GM12878 (cell line): ENCODE measurements around the gene TMEM79. TPM values are rescaled to one million over a fixed set of nuclear protein-coding genes. Genes with fewer than 3 reads are reported as not detected.

ENCODE experiments used
- ATAC-seq: fragments of 200-7000 bp; cut with Tn5 transposase; 3 replicates; pipeline ENCODE4 v1.9.1; 2020; ENCODE audit warnings: mild to moderate bottlenecking, moderate library complexity
- BruUV-seq: library from RNA; stranded (reverse); fragments of 400-500 nt; replicated peaks from 2 replicates; lab custom pipeline; 2021; lab: Mats Ljungman, UMichigan
- CTCF ChIA-PET: fragments of 300-600 bp; sonication (Branson Sonifier 250); formaldehyde crosslinking; extraction: SDS; loops from one replicate; lab custom pipeline; 2021; ENCODE audit warnings: inconsistent platforms; lab: Yijun Ruan, JAX
- POLR2A ChIA-PET: fragments of 350-600 bp; formaldehyde crosslinking; extraction: SDS; loops from one replicate; lab custom pipeline; 2021; ENCODE audit warnings: inconsistent platforms; lab: Charles Lee
- RAD21 ChIA-PET: fragments of 300-600 bp; sonication (Branson Sonifier 250); formaldehyde crosslinking; loops from one replicate; lab custom pipeline; 2023; ENCODE audit warnings: antibody characterized with exemption; ENCODE audit not compliant: unreplicated experiment; lab: Charles Lee
- SMC1A ChIA-PET: fragments of 300-600 bp; sonication (Branson Sonifier 250); formaldehyde crosslinking; loops from one replicate; lab custom pipeline; 2023; ENCODE audit not compliant: unreplicated experiment, uncharacterized antibody; lab: Charles Lee
- DNase-seq: peaks from one replicate; pipeline ENCODE4 v3.0.0-alpha.2; 2011; ENCODE audit warnings: low read depth, low spot score
- FAIRE-seq: peaks from 3 replicates; lab custom pipeline; 2011; peaks lifted over from hg19 to GRCh38; lab: Jason Lieb, UNC
- H2AFZ ChIP-seq: 2 replicates; pipeline ENCODE4 v1.6.0; 2011; ENCODE audit warnings: low read depth, low read length, control low read depth; ENCODE audit not compliant: control insufficient read depth
- H3K27ac ChIP-seq: 2 replicates; pipeline ENCODE4 v1.5.1; 2011; ENCODE audit warnings: control low read depth; ENCODE audit not compliant: control insufficient read depth, insufficient read depth
- H3K27me3 ChIP-seq, 2 experiments: replicated peaks in 1 of 2; 2 replicates each; pipeline versions ENCODE4 v1.6.0 to v1.6.1; 2011; ENCODE audit warnings: low read length in 1 of 2; ENCODE audit not compliant: control insufficient read depth in 2 of 2, insufficient read depth in 2 of 2
- H3K36me3 ChIP-seq, 2 experiments: 2 replicates each; pipeline ENCODE4 v1.5.1; 2011; ENCODE audit warnings: low read length in 1 of 2; ENCODE audit not compliant: control insufficient read depth in 2 of 2, insufficient read depth in 2 of 2
- H3K4me1 ChIP-seq: 2 replicates; pipeline ENCODE4 v1.6.1; 2011; ENCODE audit warnings: mild to moderate bottlenecking, low read length, moderate library complexity, mixed read lengths; ENCODE audit not compliant: control insufficient read depth, insufficient read depth
- H3K4me2 ChIP-seq: 2 replicates; pipeline ENCODE4 v1.6.0; 2011; ENCODE audit warnings: control low read depth; ENCODE audit not compliant: control insufficient read depth, insufficient read depth
- H3K4me3 ChIP-seq: fragments of 200-600 bp; sonication (generic); 2 replicates; pipeline ENCODE4 v1.5.1; 2016
- H3K79me2 ChIP-seq: 2 replicates; pipeline ENCODE4 v1.6.0; 2011; ENCODE audit warnings: low read length; ENCODE audit not compliant: control insufficient read depth, insufficient read depth
- H3K9ac ChIP-seq: 2 replicates; pipeline ENCODE4 v1.8.0; 2011; ENCODE audit warnings: low read length, control low read depth, mixed read lengths; ENCODE audit not compliant: control insufficient read depth, insufficient read depth
- H3K9me3 ChIP-seq: replicated peaks from 3 replicates; pipeline ENCODE4 v1.5.1; 2011; ENCODE audit warnings: mild to moderate bottlenecking, low read length; ENCODE audit not compliant: control insufficient read depth, insufficient read depth
- H4K20me1 ChIP-seq: 2 replicates; pipeline ENCODE4 v1.6.0; 2011; ENCODE audit not compliant: control insufficient read depth, insufficient read depth
- NKRF ChIP-seq: fragments of 450-650 bp; conservative IDR thresholded peaks from 2 replicates; pipeline ENCODE4 v1.6.1; 2017; ENCODE audit warnings: mild to moderate bottlenecking, moderate library complexity
- POLR2A ChIP-seq: IDR thresholded peaks from 2 replicates; pipeline ENCODE4 v1.6.1; 2011; ENCODE audit warnings: low read depth, mild to moderate bottlenecking, low read length
- POLR2AphosphoS2 ChIP-seq: IDR thresholded peaks from 2 replicates; pipeline ENCODE4 v1.6.1; 2011; ENCODE audit warnings: low read depth, mild to moderate bottlenecking, low read length, improper control_type of control experiment, moderate library complexity
- PRDM15 ChIP-seq: fragments of 450-650 bp; formaldehyde crosslinking; IDR thresholded peaks from 2 replicates; pipeline ENCODE4 v1.4.0; 2020; ENCODE audit warnings: mild to moderate bottlenecking, moderate library complexity
- YBX1 ChIP-seq: fragments of 450-650 bp; IDR thresholded peaks from 2 replicates; pipeline ENCODE4 v1.6.1; 2016; ENCODE audit warnings: antibody characterized with exemption
- WGBS: methylation state at CpG from one replicate; pipeline ENCODE4 v1.1.6; 2016; ENCODE audit warnings: low lambda C conversion rate; ENCODE audit not compliant: insufficient replicate concordance, insufficient coverage; ENCODE audit errors: missing lambda C conversion rate; 5-methylcytosine and 5-hydroxymethylcytosine counted together
- in situ Hi-C: fragments of 300-500 bp; cut with MboI; formaldehyde crosslinking; loops from 9 replicates; pipeline ENCODE4 v1.14.3; 2018; ENCODE audit warnings: mixed read lengths
- intact Hi-C: fragments of 100-400 bp; cut with micrococcal nuclease; formaldehyde crosslinking; loops from one replicate; pipeline ENCODE4 v1.14.2; 2022; ENCODE audit not compliant: unreplicated experiment
- polyA plus RNA-seq, 11 experiments: library from polyadenylated mRNA; depleted of rRNA in 4 of 11; unstranded in 6 of 11; stranded (reverse) in 5 of 11; fragments of >200 nt; fragmentation: Nextera tagmentation in 4 of 11; fragmentation: Illumina TruSeq in 1 of 11; extraction: Ambion mirVana in 4 of 11; extraction: Trizol in 1 of 11; gene quantifications; 1 replicate in 1 of 11; 2 replicates in 10 of 11; pipeline versions ENCODE4 v1.2.1 to v1.2.3, GENCODE V29; 2011 to 2016; ENCODE audit warnings: inconsistent platforms in 2 of 11, missing spikeins in 2 of 11, low read depth in 1 of 11
- total RNA-seq, 4 experiments: library from RNA; depleted of rRNA in 3 of 4; stranded (reverse); fragments of >200 nt in 3 of 4; fragmentation: Illumina TruSeq in 1 of 4; extraction: Trizol in 1 of 4; gene quantifications; 2 replicates each; pipeline versions ENCODE4 v1.2.1 to v1.2.3, GENCODE V29; 2013 to 2021

The TMEM79 gene
- total and polyA plus RNA-seq, 10 of the 15 experiments (the other 5 are each of a cell fraction or from before 2014, with no cell fraction given): 0.47 to 5.2 (median 3.8) TPM

- DNase-seq: no peak
- no peaks in the 10 kb centered on the region for H4K20me1 ChIP-seq
- RAD21 ChIA-PET: no interaction called here
- TF ChIP-seq YBX1 (no peak), PRDM15 (CRISPR knock-in tag) (no peak), NKRF (no peak), POLR2A (peak; percentile 73), POLR2AphosphoS2 (0 out of 2 replicates have a peak, but pooled peaks have one; percentile 53)
- CTCF ChIA-PET: no interaction called here
- H3K79me2 ChIP-seq: no peaks in the 10 kb centered on the region
- in situ Hi-C loops: no loop called here
- no peak for FAIRE-seq
- no peaks in the 10 kb centered on the region for H3K27me3 ChIP-seq
- intact Hi-C loops: no loop called here
- H3K9ac ChIP-seq: no peak overlapping the region
- BruUV-seq: no TSS peak
- no peak overlapping the region for H2AFZ ChIP-seq
- WGBS: 67% methylated on average over 15 of the region's 15 CpGs
- ATAC-seq: peak; percentile 6; the same call in 2 of the 3 replicates
- SMC1A ChIA-PET: interaction anchor here (1.5 kb wide), 1 partner anchor 8 kb away, joined by 3 read pairs; no protein-coding TSS in a partner anchor
- no peak overlapping the region for H3K27ac ChIP-seq
- peaks cover 25% of the 10 kb centered on the region for H3K4me1 ChIP-seq
- H3K36me3 ChIP-seq: peaks cover 0 to 16% of the 10 kb centered on the region in 2 experiments
- no peak overlapping the region for H3K4me3 ChIP-seq
- H3K4me2 ChIP-seq: no peak overlapping the region
- no peaks in the 10 kb centered on the region for H3K9me3 ChIP-seq
- POLR2A ChIA-PET: interaction anchor here (0.5 to 0.6 kb wide), 3 partner anchors 13 to 547 kb away, joined by 3 to 5 read pairs (median 5); no protein-coding TSS in a partner anchor
These were observed 42.8 kb upstream of the TMEM79 start for GRCh38 chr1:156241311-156241811.
